A673 (cell line): ENCODE data around the gene CENPV. TPM values are rescaled to one million over a fixed set of nuclear protein-coding genes. Genes with fewer than 3 reads are reported as not detected.

Experiments
- BruUV-seq: library from RNA; stranded (reverse); fragments of 400-500 nt; replicated peaks from 2 replicates; lab custom pipeline; 2021; lab: Mats Ljungman, UMichigan
- CTCF ChIA-PET: fragments of 300-600 bp; sonication (Branson Sonifier 250); formaldehyde crosslinking; loops from one replicate; lab custom pipeline; 2022; ENCODE audit warnings: antibody characterized with exemption; lab: Charles Lee
- POLR2A ChIA-PET: fragments of 300-600 bp; sonication (Branson Sonifier 250); formaldehyde crosslinking; loops from one replicate; lab custom pipeline; 2022; ENCODE audit warnings: antibody characterized with exemption; ENCODE audit not compliant: low non-redundant PET; lab: Charles Lee
- DNase-seq: peaks from one replicate; pipeline ENCODE4 v3.0.0-alpha.2; 2015; ENCODE audit warnings: low spot score
- H3K27ac ChIP-seq: fragments of 200-600 bp; sonication (generic); 2 replicates; pipeline ENCODE4 v1.5.1; 2016; ENCODE audit warnings: mixed run types, low read depth, mild to moderate bottlenecking, mixed read lengths, antibody characterized with exemption, low read length; ENCODE audit not compliant: poor library complexity, severe bottlenecking
- H3K27me3 ChIP-seq: fragments of 200-600 bp; sonication (generic); replicated peaks from 2 replicates; pipeline ENCODE4 v1.6.1; 2017; ENCODE audit warnings: mixed run types, low read depth, mild to moderate bottlenecking, mixed read lengths, antibody characterized with exemption, low read length; ENCODE audit not compliant: insufficient read depth, poor library complexity
- H3K36me3 ChIP-seq: fragments of 200-600 bp; sonication (generic); 2 replicates; pipeline ENCODE4 v1.6.1; 2016; ENCODE audit warnings: mixed run types, mild to moderate bottlenecking, mixed read lengths, antibody characterized with exemption, low read length; ENCODE audit not compliant: insufficient read depth, poor library complexity, severe bottlenecking
- H3K4me1 ChIP-seq: fragments of 200-600 bp; sonication (generic); 2 replicates; pipeline ENCODE4 v1.6.1; 2017; ENCODE audit warnings: mixed run types, mild to moderate bottlenecking, mixed read lengths, antibody characterized with exemption, low read length; ENCODE audit not compliant: insufficient read depth, poor library complexity, severe bottlenecking
- H3K4me3 ChIP-seq: fragments of 200-600 bp; sonication (generic); 2 replicates; pipeline ENCODE4 v1.5.1; 2016; ENCODE audit warnings: low read depth, mixed run types, mild to moderate bottlenecking, mixed read lengths, low read length; ENCODE audit not compliant: poor library complexity, severe bottlenecking
- H3K9me3 ChIP-seq: fragments of 200-600 bp; sonication (generic); 2 replicates; pipeline ENCODE4 v1.6.1; 2016; ENCODE audit warnings: mixed run types, low read depth, mild to moderate bottlenecking, mixed read lengths, antibody characterized with exemption, low read length; ENCODE audit not compliant: poor library complexity, severe bottlenecking
- EZH2 ChIP-seq: fragments of 200-600 bp; sonication (generic); IDR thresholded peaks from 2 replicates; pipeline ENCODE4 v1.6.1; 2017; ENCODE audit warnings: borderline replicate concordance, low read depth, mild to moderate bottlenecking, mixed read lengths, antibody characterized with exemption, low read length; ENCODE audit not compliant: poor library complexity, severe bottlenecking
- intact Hi-C: fragments of 100-400 bp; cut with micrococcal nuclease; formaldehyde crosslinking; loops from one replicate; pipeline ENCODE4 v1.10.0; 2022; ENCODE audit not compliant: unreplicated experiment
- total RNA-seq: library from RNA; stranded (reverse); gene quantifications from 2 replicates; pipeline ENCODE4 v1.2.3, GENCODE V29; 2021
- TF ChIP-seq, protein P1 (sequence below): fragments of 300-800, 200-600 bp; sonication (generic); conservative IDR thresholded peaks from 2 replicates; pipeline ENCODE4 v1.5.1; 2017; ENCODE audit warnings: low read depth, mild to moderate bottlenecking, antibody characterized with exemption, low read length, moderate library complexity, mixed read lengths

CENPV gene
- total RNA-seq, 1 experiment from 2014 or later = 147 TPM

DNA sequence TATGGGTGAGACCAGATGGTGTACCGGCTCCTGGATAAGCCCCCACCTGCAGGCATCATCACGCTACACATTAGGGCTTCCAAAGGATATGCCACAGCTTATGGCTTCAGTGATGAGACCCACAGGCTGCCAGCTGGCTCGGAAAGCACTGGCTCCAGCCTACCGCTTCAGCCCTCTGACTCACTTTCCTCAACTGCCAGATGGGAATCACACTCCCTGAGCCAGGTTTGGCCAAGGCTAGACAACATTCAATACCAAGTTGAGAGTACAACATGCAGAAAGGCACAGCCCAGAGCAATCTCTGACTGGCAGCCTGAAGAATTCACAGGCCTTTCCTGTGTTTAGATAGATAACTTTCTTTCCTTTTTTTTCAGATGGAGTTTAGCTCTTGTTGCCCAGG lies 10.3 kb downstream of the CENPV start:
- TF ChIP-seq, protein P1, sequence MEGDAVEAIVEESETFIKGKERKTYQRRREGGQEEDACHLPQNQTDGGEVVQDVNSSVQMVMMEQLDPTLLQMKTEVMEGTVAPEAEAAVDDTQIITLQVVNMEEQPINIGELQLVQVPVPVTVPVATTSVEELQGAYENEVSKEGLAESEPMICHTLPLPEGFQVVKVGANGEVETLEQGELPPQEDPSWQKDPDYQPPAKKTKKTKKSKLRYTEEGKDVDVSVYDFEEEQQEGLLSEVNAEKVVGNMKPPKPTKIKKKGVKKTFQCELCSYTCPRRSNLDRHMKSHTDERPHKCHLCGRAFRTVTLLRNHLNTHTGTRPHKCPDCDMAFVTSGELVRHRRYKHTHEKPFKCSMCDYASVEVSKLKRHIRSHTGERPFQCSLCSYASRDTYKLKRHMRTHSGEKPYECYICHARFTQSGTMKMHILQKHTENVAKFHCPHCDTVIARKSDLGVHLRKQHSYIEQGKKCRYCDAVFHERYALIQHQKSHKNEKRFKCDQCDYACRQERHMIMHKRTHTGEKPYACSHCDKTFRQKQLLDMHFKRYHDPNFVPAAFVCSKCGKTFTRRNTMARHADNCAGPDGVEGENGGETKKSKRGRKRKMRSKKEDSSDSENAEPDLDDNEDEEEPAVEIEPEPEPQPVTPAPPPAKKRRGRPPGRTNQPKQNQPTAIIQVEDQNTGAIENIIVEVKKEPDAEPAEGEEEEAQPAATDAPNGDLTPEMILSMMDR = no peak
- TF ChIP-seq EZH2 = no peak
- ChIA-PET POLR2A (no interaction called here), CTCF (no interaction called here)
- H3K4me1 ChIP-seq = no peaks in the 10 kb centered on the region
- peaks cover 25% of the 10 kb centered on the region for H3K36me3 ChIP-seq
- no peaks in the 10 kb centered on the region for H3K27me3 ChIP-seq
- H3K4me3 ChIP-seq = no peak overlapping the region
- H3K27ac ChIP-seq = no peak overlapping the region
- no peak for DNase-seq
- intact Hi-C loops = no loop called here
- BruUV-seq = no TSS peak
- H3K9me3 ChIP-seq = no peaks in the 10 kb centered on the region

DNA sequence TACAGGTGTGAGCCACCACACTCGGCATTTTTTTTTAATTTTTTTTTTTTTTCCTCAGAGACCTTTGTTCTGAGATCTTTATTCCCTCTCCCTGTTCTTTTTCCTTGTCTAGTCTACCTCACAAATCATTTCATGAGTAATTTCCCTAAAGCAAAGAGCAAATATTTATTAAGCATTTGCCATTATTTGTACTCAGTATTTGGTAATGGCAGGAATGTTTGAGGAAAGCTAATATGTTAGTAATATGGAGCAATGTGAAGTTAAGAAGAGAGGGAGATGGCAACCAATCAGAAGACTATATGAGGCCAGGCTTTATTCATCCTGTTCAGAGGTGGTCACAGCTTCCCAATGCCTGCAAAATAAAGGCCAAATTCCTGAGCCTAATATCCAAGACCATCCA lies 13.3 kb downstream of the CENPV start:
- H3K27me3 ChIP-seq = no peaks in the 10 kb centered on the region
- DNase-seq = no peak

DNA sequence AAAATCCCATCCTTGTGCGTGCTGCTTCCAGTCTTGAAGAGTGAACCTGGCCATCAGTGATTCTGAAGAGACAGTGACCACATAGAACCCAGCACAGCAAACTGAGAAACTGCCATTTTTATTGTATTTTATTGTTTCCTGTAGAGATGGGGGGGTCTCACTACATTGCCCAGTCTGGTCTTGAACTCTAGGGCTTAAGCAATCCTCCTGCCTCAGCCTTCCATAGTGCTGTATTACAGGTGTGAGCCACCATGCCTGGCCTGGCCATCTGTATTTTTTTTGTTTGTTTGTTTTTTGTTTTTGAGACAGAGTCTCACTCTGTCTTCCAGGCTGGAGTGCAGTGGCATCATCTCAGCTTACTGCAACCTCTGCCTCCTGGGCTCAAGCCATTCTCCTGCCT lies 13.9 kb downstream of the CENPV start:
- no peak for TF ChIP-seq EZH2
- TF ChIP-seq, protein P1 = no peak
- intact Hi-C loops = no loop called here
- CTCF ChIA-PET = interaction anchor here (0.6 to 0.7 kb wide), 2 partner anchors 203 to 253 kb away, joined by 4 read pairs; no protein-coding TSS in a partner anchor
- H3K4me1 ChIP-seq = no peaks in the 10 kb centered on the region
- POLR2A ChIA-PET = no interaction called here
- no peak overlapping the region for H3K27ac ChIP-seq
- no peaks in the 10 kb centered on the region for H3K9me3 ChIP-seq
- H3K36me3 ChIP-seq = peaks cover 12% of the 10 kb centered on the region
- no TSS peak for BruUV-seq
- H3K27me3 ChIP-seq = no peaks in the 10 kb centered on the region
- no peak for DNase-seq
- no peak overlapping the region for H3K4me3 ChIP-seq

More for the DNA sequence above, 13.3 kb downstream of the CENPV start:
- no peaks in the 10 kb centered on the region for H3K4me1 ChIP-seq
- BruUV-seq = no TSS peak
- H3K4me3 ChIP-seq = no peak overlapping the region
- H3K36me3 ChIP-seq = peaks cover 13% of the 10 kb centered on the region
- ChIA-PET CTCF (interaction anchor here (0.6 to 0.7 kb wide), 2 partner anchors 202 to 252 kb away, joined by 4 read pairs; no protein-coding TSS in a partner anchor), POLR2A (no interaction called here)
- intact Hi-C loops = no loop called here
- no peaks in the 10 kb centered on the region for H3K9me3 ChIP-seq
- no peak overlapping the region for H3K27ac ChIP-seq
- TF ChIP-seq, protein P1 = no peak
- no peak for TF ChIP-seq EZH2
